ENCODE results near the gene MYEOV.

The MYEOV gene

GRCh38 chr11:69265911-69266510 lies 27.9 kb upstream of the MYEOV start:
- DNase-seq: no peak

GRCh38 chr11:69267395-69267805 lies 26.6 kb upstream of the MYEOV start:
- DNase-seq: no peak

GRCh38 chr11:69268911-69269310 lies 25.0 kb upstream of the MYEOV start:
- DNase-seq: no peak

- DNase-seq: no peak
Measured at GRCh38 chr11:69269388-69269787, 24.6 kb upstream of the MYEOV start.

- DNase-seq: no peak
Measured at GRCh38 chr11:69269926-69270697, 23.8 kb upstream of the MYEOV start.

GRCh38 chr11:69270941-69271340 lies 23.0 kb upstream of the MYEOV start:
- DNase-seq: no peak

- DNase-seq: no peak
Measured at GRCh38 chr11:69272055-69272454, 21.9 kb upstream of the MYEOV start.

GRCh38 chr11:69272831-69273485 lies 21.0 kb upstream of the MYEOV start:
- DNase-seq: no peak

- no peak for DNase-seq
Measured at GRCh38 chr11:69273571-69273970, 20.4 kb upstream of the MYEOV start.

- DNase-seq: no peak
Measured at GRCh38 chr11:69274531-69275016, 19.4 kb upstream of the MYEOV start.

GRCh38 chr11:69275178-69275577 lies 18.8 kb upstream of the MYEOV start:
- no peak for DNase-seq

- no peak for DNase-seq
Measured at GRCh38 chr11:69276165-69276564, 17.8 kb upstream of the MYEOV start.

GRCh38 chr11:69277074-69277809 lies 16.7 kb upstream of the MYEOV start:
- DNase-seq: no peak

GRCh38 chr11:69278091-69278867 lies 15.7 kb upstream of the MYEOV start:
- no peak for DNase-seq

- peak; percentile 79 for DNase-seq
Measured at GRCh38 chr11:69280451-69280850, 13.5 kb upstream of the MYEOV start.

GRCh38 chr11:69280994-69281393 lies 13.0 kb upstream of the MYEOV start:
- DNase-seq: peak; percentile 93

GRCh38 chr11:69283446-69283845 lies 10.5 kb upstream of the MYEOV start:
- no peak for DNase-seq

GRCh38 chr11:69284081-69284511 lies 9.9 kb upstream of the MYEOV start:
- DNase-seq: peak; percentile 29

GRCh38 chr11:69285091-69285490 lies 8.9 kb upstream of the MYEOV start:
- no peak for DNase-seq

GRCh38 chr11:69285766-69286165 lies 8.2 kb upstream of the MYEOV start:
- DNase-seq: no peak

- no peak for DNase-seq
Measured at GRCh38 chr11:69286374-69287371, 7.3 kb upstream of the MYEOV start.

Data from fibroblast of skin of abdomen (primary cell).